Progenitor cell of endocrine pancreas (in vitro differentiated cells): ENCODE results near the gene LDLRAD2. TPM values are rescaled to one million over a fixed set of nuclear protein-coding genes. Genes with fewer than 3 reads are reported as not detected.

Experiments
- DNase-seq: peaks from one replicate; pipeline ENCODE4 v3.0.0; 2021; ENCODE audit warnings: low spot score; ENCODE audit not compliant: unreplicated experiment
- H3K27ac Mint-ChIP-seq: 2 replicates; pipeline ENCODE4 v1.8.0; 2021; ENCODE audit warnings: mild to moderate bottlenecking, moderate library complexity, mixed read lengths
- H3K27me3 Mint-ChIP-seq: 2 replicates; pipeline ENCODE4 v1.8.0; 2021; ENCODE audit warnings: mixed read lengths
- H3K36me3 Mint-ChIP-seq: 2 replicates; pipeline ENCODE4 v1.8.0; 2022; ENCODE audit warnings: mixed read lengths; ENCODE audit not compliant: insufficient read depth
- H3K4me1 Mint-ChIP-seq: 2 replicates; pipeline ENCODE4 v1.8.0; 2021; ENCODE audit warnings: low read depth, mixed read lengths
- H3K4me3 Mint-ChIP-seq: 2 replicates; pipeline ENCODE4 v1.8.0; 2021; ENCODE audit warnings: low read depth, mild to moderate bottlenecking, moderate library complexity, mixed read lengths
- H3K9me3 Mint-ChIP-seq: 2 replicates; pipeline ENCODE4 v1.8.0; 2021; ENCODE audit warnings: low read depth, mixed read lengths
- total RNA-seq: library from RNA; stranded (reverse); gene quantifications from 2 replicates; pipeline ENCODE4 v1.2.1, GENCODE V29; 2021
- TF ChIP-seq, protein P1 (sequence below): fragments of 200-600 bp; sonication (generic); IDR thresholded peaks from one replicate; pipeline ENCODE4 v1.5.0; 2021; ENCODE audit warnings: antibody characterized with exemption, mild to moderate bottlenecking; ENCODE audit not compliant: unreplicated experiment

LDLRAD2 gene
- total RNA-seq, 1 donor from 2014 or later = 0.77 TPM

DNA sequence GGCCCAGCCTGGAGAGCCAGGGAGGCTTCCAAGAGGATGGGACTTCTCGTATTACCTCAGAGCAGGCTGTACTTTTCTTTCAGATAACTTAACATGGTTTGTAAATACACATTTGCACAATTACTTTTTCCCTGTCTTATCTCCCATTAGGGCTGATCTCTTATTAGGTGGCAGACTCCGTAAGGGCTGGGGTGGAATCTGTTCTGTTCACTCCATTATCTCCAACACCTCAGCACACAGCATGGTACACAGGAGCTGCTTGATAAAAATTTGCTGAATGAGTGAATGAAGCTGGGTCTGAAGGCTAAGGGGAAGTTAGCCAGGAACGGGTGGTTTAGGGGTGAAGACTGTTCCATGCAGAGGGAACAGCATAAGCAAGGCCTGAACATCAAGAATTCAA, 48.9 kb downstream of the LDLRAD2 start:
- TF ChIP-seq, protein P1, sequence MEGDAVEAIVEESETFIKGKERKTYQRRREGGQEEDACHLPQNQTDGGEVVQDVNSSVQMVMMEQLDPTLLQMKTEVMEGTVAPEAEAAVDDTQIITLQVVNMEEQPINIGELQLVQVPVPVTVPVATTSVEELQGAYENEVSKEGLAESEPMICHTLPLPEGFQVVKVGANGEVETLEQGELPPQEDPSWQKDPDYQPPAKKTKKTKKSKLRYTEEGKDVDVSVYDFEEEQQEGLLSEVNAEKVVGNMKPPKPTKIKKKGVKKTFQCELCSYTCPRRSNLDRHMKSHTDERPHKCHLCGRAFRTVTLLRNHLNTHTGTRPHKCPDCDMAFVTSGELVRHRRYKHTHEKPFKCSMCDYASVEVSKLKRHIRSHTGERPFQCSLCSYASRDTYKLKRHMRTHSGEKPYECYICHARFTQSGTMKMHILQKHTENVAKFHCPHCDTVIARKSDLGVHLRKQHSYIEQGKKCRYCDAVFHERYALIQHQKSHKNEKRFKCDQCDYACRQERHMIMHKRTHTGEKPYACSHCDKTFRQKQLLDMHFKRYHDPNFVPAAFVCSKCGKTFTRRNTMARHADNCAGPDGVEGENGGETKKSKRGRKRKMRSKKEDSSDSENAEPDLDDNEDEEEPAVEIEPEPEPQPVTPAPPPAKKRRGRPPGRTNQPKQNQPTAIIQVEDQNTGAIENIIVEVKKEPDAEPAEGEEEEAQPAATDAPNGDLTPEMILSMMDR = no peak
- Mint-ChIP-seq H3K4me3 (no peak overlapping the region), H3K27ac (peak overlapping the region; percentile 62), H3K36me3 (peaks cover 33% of the 10 kb centered on the region), H3K4me1 (peaks cover under 1% of the 10 kb centered on the region), H3K9me3 (no peaks in the 10 kb centered on the region), H3K27me3 (no peaks in the 10 kb centered on the region)
- no peak for DNase-seq

DNA sequence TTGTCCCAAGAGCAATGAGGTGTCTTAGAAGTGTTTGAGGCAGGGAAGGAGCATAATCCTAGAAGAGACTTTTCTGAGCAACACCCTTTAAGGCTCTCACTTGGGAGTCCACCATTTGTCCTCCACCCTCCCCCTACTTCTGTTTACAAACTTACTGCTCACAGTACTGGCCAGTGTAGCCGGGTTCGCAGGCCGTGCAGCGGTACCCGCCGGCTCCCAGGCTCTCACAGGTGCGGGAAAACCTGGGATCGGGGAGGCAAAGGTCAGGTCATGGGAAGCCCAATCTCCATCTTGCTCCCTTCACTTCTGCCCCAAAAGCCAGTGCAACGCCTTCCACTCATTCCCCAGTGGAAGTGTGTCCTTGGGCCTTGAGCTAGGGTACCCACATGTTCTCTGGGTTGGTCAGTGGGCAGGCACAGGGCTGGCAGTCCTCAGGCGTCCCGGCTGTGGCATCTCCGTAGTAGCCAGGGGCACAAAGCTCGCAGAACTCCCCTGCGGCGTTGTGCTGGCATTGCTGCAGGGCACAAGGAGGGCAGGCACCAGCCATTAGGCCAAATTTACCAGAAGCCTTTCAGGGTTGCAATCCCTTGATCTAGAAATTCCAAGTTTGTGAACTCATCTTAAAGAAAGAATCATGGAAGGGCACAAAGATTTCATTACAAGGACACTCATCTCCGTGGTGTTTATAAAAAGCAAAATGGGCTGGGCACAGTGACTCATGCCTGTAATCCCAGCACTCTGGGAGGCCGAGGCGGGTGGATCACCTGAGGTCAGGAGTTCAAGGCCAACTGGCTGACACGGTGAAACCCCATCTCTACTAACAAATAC, 49.8 kb downstream of the LDLRAD2 start:
- no peaks in the 10 kb centered on the region for H3K27me3 Mint-ChIP-seq
- no peak overlapping the region for H3K4me3 Mint-ChIP-seq
- H3K27ac Mint-ChIP-seq = peak overlapping the region; percentile 62
- DNase-seq = no peak
- H3K9me3 Mint-ChIP-seq = no peaks in the 10 kb centered on the region
- H3K4me1 Mint-ChIP-seq = peaks cover 5% of the 10 kb centered on the region
- TF ChIP-seq, protein P1 = no peak
- peaks cover 30% of the 10 kb centered on the region for H3K36me3 Mint-ChIP-seq

DNA sequence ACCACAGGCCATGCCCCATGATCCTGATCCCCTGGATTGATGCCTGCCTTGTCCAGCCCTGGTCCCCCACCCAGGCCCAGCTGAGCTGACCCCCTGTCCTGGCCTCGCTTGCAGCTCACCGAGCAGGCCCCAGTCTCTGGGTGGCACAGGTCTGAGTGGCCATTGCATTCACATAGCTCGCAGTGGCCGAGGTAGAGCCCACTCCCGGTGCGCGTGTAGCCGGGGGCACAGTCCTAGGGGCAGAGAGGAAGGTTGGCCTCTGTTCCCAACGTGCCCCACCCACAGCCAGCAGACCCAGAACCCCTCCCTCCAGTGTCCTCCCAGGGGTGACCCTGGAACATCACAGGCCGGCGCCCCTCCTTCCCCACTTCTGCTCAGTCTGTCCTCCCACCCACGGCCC, 51.9 kb downstream of the LDLRAD2 start:
- Mint-ChIP-seq H3K27me3 (no peaks in the 10 kb centered on the region), H3K9me3 (no peaks in the 10 kb centered on the region), H3K36me3 (peaks cover 34% of the 10 kb centered on the region), H3K4me3 (no peak overlapping the region), H3K4me1 (peaks cover 9% of the 10 kb centered on the region), H3K27ac (peak overlapping the region; percentile 74)
- DNase-seq = no peak
- TF ChIP-seq, protein P1 = no peak

DNA sequence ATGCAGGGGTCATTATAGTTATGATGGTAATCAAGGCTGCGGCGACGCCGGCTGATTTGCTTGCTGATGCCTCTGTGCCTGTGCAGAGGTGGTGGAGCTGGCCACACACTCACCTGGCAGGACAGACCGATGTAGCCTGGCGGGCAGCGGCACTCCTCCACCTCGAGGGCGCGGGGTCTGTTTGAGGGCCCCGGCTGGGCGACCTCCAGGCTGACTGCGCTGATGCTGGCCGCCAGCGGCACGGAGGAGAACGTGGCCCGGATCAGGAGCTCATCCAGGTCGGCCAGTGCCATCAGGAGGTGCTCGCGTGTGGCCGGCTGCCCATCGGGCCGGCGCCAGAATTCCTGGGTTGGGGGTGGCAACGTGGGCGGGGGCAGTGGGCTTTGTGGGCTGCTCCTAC, 52.7 kb downstream of the LDLRAD2 start:
- H3K27ac Mint-ChIP-seq = peak overlapping the region; percentile 74
- TF ChIP-seq, protein P1 = no peak
- H3K36me3 Mint-ChIP-seq = peaks cover 33% of the 10 kb centered on the region

DNA sequence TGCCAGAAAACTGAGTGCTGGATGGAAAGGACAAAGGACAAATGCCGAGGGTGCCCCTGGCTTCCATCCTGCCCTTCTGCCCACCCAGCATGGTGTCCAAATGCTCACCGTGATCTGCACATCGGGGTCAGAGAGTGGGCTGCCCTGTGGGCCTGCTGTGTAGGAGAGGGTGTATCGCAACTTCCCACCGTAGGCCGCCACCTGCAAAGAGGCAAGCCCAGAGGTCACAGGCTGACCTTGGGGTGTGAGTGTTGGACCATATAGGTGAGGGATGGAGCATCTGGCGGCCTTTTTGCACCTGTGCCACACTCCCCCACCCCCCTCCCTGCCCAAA, 53.5 kb downstream of the LDLRAD2 start:
- TF ChIP-seq, protein P1 = no peak
- Mint-ChIP-seq H3K9me3 (no peaks in the 10 kb centered on the region), H3K4me1 (peaks cover 9% of the 10 kb centered on the region), H3K36me3 (peaks cover 33% of the 10 kb centered on the region), H3K27me3 (no peaks in the 10 kb centered on the region), H3K27ac (no peak overlapping the region), H3K4me3 (no peak overlapping the region)
- DNase-seq = no peak

More for the DNA sequence above, 52.7 kb downstream of the LDLRAD2 start:
- Mint-ChIP-seq H3K4me1 (peaks cover 9% of the 10 kb centered on the region), H3K9me3 (no peaks in the 10 kb centered on the region), H3K4me3 (no peak overlapping the region), H3K27me3 (no peaks in the 10 kb centered on the region)
- DNase-seq = no peak
